HG03108 (cell line): ENCODE measurements around the gene MCAT.

ENCODE experiments used
- ATAC-seq: cut with Tn5 transposase; IDR thresholded peaks from one replicate; pipeline ENCODE4 v1.9.1; 2021; ENCODE audit warnings: moderate library complexity; ENCODE audit not compliant: unreplicated experiment

The MCAT gene

GRCh38 chr22:43173566-43173965, 30.4 kb upstream of the MCAT start:
- no peak for ATAC-seq

- no peak for ATAC-seq
Observed at GRCh38 chr22:43172191-43172590, 29.0 kb upstream of the MCAT start.

- no peak for ATAC-seq
Observed at GRCh38 chr22:43171607-43172006, 28.4 kb upstream of the MCAT start.

- no peak for ATAC-seq
Observed at GRCh38 chr22:43171019-43171491, 27.9 kb upstream of the MCAT start.

GRCh38 chr22:43170131-43170480, 26.9 kb upstream of the MCAT start:
- ATAC-seq = no peak

GRCh38 chr22:43169310-43170130, 26.3 kb upstream of the MCAT start:
- no peak for ATAC-seq

GRCh38 chr22:43168471-43169309, 25.5 kb upstream of the MCAT start:
- ATAC-seq = no peak

- ATAC-seq = no peak
Observed at GRCh38 chr22:43167001-43167589, 23.9 kb upstream of the MCAT start.

GRCh38 chr22:43166132-43166930, 23.1 kb upstream of the MCAT start:
- no peak for ATAC-seq

GRCh38 chr22:43164636-43165035, 21.4 kb upstream of the MCAT start:
- ATAC-seq = no peak

GRCh38 chr22:43163241-43163795, 20.1 kb upstream of the MCAT start:
- ATAC-seq = no peak

- no peak for ATAC-seq
Observed at GRCh38 chr22:43162412-43163150, 19.4 kb upstream of the MCAT start.

- ATAC-seq = no peak
Observed at GRCh38 chr22:43160497-43161126, 17.4 kb upstream of the MCAT start.

GRCh38 chr22:43159484-43160178, 16.4 kb upstream of the MCAT start:
- ATAC-seq = no peak

GRCh38 chr22:43158778-43159483, 15.7 kb upstream of the MCAT start:
- no peak for ATAC-seq

- no peak for ATAC-seq
Observed at GRCh38 chr22:43157874-43158546, 14.8 kb upstream of the MCAT start.

- no peak for ATAC-seq
Observed at GRCh38 chr22:43156413-43156812, 13.2 kb upstream of the MCAT start.

- no peak for ATAC-seq
Observed at GRCh38 chr22:43155789-43156188, 12.6 kb upstream of the MCAT start.
